ENCODE results near the gene CENPN.

GRCh38 chr16:81018496-81018895 is 11.5 kb downstream of the CENPN start:
- TF ChIP-seq RFX5 (IDR thresholded peaks at IDR 0.05) = no peak
- TF ChIP-seq, protein P1, sequence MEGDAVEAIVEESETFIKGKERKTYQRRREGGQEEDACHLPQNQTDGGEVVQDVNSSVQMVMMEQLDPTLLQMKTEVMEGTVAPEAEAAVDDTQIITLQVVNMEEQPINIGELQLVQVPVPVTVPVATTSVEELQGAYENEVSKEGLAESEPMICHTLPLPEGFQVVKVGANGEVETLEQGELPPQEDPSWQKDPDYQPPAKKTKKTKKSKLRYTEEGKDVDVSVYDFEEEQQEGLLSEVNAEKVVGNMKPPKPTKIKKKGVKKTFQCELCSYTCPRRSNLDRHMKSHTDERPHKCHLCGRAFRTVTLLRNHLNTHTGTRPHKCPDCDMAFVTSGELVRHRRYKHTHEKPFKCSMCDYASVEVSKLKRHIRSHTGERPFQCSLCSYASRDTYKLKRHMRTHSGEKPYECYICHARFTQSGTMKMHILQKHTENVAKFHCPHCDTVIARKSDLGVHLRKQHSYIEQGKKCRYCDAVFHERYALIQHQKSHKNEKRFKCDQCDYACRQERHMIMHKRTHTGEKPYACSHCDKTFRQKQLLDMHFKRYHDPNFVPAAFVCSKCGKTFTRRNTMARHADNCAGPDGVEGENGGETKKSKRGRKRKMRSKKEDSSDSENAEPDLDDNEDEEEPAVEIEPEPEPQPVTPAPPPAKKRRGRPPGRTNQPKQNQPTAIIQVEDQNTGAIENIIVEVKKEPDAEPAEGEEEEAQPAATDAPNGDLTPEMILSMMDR (IDR thresholded peaks at IDR 0.05) = no peak
- no peak for TF ChIP-seq EP300 (IDR thresholded peaks at IDR 0.05)
- TF ChIP-seq, protein P2, sequence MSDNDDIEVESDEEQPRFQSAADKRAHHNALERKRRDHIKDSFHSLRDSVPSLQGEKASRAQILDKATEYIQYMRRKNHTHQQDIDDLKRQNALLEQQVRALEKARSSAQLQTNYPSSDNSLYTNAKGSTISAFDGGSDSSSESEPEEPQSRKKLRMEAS (IDR thresholded peaks at IDR 0.05) = no peak
- TF ChIP-seq ZC3H11A (IDR thresholded peaks at IDR 0.05) = no peak
- no peak for TF ChIP-seq ESRRA (IDR thresholded peaks at IDR 0.05; ENCODE audit: borderline replicate concordance, low read length)
- TF ChIP-seq MYC (IDR thresholded peaks at IDR 0.05; ENCODE audit: borderline replicate concordance, low read length) = no peak

Measured in A549 (cell line).